SK-N-MC (cell line): ENCODE results near the gene ARL10.

Experiments
- EZH2 ChIP-seq: fragments of 200-600 bp; sonication (generic); IDR thresholded peaks from one replicate; pipeline ENCODE4 v1.6.1; 2017; ENCODE audit warnings: antibody characterized with exemption
- FOXP2 ChIP-seq: optimal IDR thresholded peaks from 2 replicates; pipeline ENCODE3; 2011; ENCODE audit warnings: mild to moderate bottlenecking, moderate library complexity; ENCODE audit not compliant: insufficient read depth; ENCODE audit errors: extremely low read length, control extremely low read depth
- POLR2AphosphoS5 ChIP-seq: IDR thresholded peaks from 2 replicates; pipeline ENCODE4 v1.6.1; 2012; ENCODE audit warnings: mild to moderate bottlenecking, low read depth, low read length, borderline replicate concordance

DNA sequence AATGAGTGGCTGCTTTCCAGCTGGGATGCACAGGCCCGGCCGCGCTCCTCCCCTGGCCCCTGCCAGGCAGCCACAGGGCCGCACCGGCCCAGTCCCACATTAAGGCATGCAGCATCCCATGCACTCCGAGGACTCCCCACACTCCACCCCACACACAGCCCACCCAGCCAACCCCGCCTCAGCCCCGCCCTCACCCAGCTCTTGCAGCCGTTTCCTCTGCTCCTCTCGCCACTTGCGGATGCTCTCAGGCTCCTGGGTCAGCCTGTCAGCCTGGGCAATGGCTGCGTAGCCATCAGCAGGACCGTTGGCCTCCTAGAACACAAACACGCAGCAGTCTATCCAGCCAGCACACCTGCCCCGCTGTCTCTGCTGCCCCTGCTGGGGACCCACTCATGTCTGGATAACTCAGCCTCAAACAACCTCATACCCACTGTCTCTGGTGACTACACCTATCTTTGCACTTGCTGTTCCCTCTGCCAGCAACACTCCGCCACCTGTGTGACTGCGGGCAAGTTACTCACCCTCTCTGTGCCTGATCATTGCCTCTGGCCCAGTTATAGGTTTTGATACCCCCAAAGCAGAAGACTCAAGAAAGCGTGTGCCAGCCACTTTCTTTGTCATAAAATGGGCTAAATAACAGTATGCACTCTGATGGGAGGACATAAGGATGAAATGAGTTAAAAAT lies 32.6 kb downstream of the ARL10 start:
- TF ChIP-seq POLR2AphosphoS5 (no peak), EZH2 (no peak), FOXP2 (no peak)
